Adrenal gland (tissue), 12 donors: ENCODE measurements around the gene GRXCR1. TPM values are rescaled to one million over a fixed set of nuclear protein-coding genes. Genes with fewer than 3 reads are reported as not detected.

Experiments used
- DNase-seq, 7 donors: peaks; one replicate each; pipeline ENCODE4 v3.0.0-alpha.2; 2019 to 2020
- H3K27ac ChIP-seq, 5 donors: fragments of 200-600 bp; sonication (generic) in 4 of 5; 1 replicate in 3 of 5; 2 replicates in 2 of 5; pipeline versions ENCODE4 v1.5.1 to v1.8.0; 2016 to 2020; ENCODE audit warnings: mild to moderate bottlenecking in 1 of 5
- H3K27me3 ChIP-seq: fragments of 200-600 bp; 2 replicates; pipeline ENCODE4 v1.8.0; 2021
- H3K36me3 ChIP-seq, 2 donors: fragments of 200-600 bp; replicated peaks in 1 of 2; 1 replicate in 1 of 2; 2 replicates in 1 of 2; pipeline versions ENCODE4 v1.5.1 to v1.8.0; 2018 to 2022
- H3K4me1 ChIP-seq, 2 donors: fragments of 200-600 bp; replicated peaks in 1 of 2; 1 replicate in 1 of 2; 2 replicates in 1 of 2; pipeline versions ENCODE4 v1.5.1 to v1.8.0; 2018 to 2021
- H3K4me3 ChIP-seq, 4 donors: fragments of 200-600 bp; sonication (generic) in 3 of 4; one replicate each; pipeline ENCODE4 v1.5.1; 2016 to 2018
- H3K9me3 ChIP-seq, 3 donors: fragments of 200-600 bp; sonication (generic) in 1 of 3; replicated peaks in 1 of 3; 1 replicate in 2 of 3; 2 replicates in 1 of 3; pipeline versions ENCODE4 v1.5.1 to v1.8.0; 2016 to 2021
- POLR2A ChIP-seq, 2 donors: fragments of 450-650 bp; IDR thresholded peaks; one replicate each; pipeline ENCODE4 v1.6.1; 2017; ENCODE audit warnings: antibody characterized with exemption in 2 of 2, mild to moderate bottlenecking in 2 of 2, moderate library complexity in 1 of 2
- WGBS, 4 donors: extraction: QIAGEN DNeasy Blood & Tissue Kit in 2 of 4; methylation state at CpG; one replicate each; pipeline versions ENCODE4 v1.1.5 to v1.1.7; 2013 to 2017; 5-methylcytosine and 5-hydroxymethylcytosine counted together
- intact Hi-C, 2 donors: fragments of 100-400 bp; cut with DNase I; formaldehyde crosslinking; loops; one replicate each; pipeline versions ENCODE4 v1.14.1 to v1.15.0; 2022 to 2023
- polyA plus RNA-seq, 3 donors: library from polyadenylated mRNA; stranded (reverse); fragments of 200-250 nt in 2 of 3; fragments of 350-450 nt in 1 of 3; fragmentation: Illumina TruSeq in 1 of 3; extraction: RNeasy Lipid Tissue Mini Kit (QIAGEN cat#74804) in 1 of 3; gene quantifications; one replicate each; pipeline ENCODE4 v1.2.3, GENCODE V29; 2013 to 2014
- small RNA-seq, 2 donors: library from RNA; depleted of rRNA; stranded (forward); fragments of <200 nt; gene quantifications; one replicate each; pipeline ENCODE3, GENCODE V24; 2016
- total RNA-seq, 9 donors: library from RNA; depleted of rRNA in 4 of 9; stranded (reverse); fragments of >200 nt in 4 of 9; fragments of 120-200 nt in 1 of 9; fragmentation: NEBNext Ultra II Directional in 1 of 9; extraction: Animal tissue kit (Norgen Biotek cat#: 25700) in 1 of 9; gene quantifications; one replicate each; pipeline versions ENCODE4 v1.1.0 to v1.2.4, GENCODE V29; 2013 to 2023
- TF ChIP-seq, protein P1 (sequence below), 6 experiments: fragments of 450-650 bp in 4 of 6; fragments of 200-600 bp in 2 of 6; sonication (generic) in 1 of 6; IDR thresholded peaks; 1 replicate in 5 of 6; 2 replicates in 1 of 6; pipeline versions ENCODE4 v1.5.1 to v1.8.0; 2016 to 2021; ENCODE audit warnings: antibody characterized with exemption in 6 of 6, mild to moderate bottlenecking in 2 of 6, moderate library complexity in 1 of 6
- donor health status: healthy with polysubstance abuse.
- donor health status: Bipolar disorder and iron deficiency.
- donor health status: DM: yes; HTN: yes; CAD: no.
- donor health status: DM: no; HTN: no; CAD: no.
- donor health status: DM: no; HTN: no; CAD: no.
- donor health status: DM: yes; HTN: yes; CAD: no.

GRXCR1 gene
- total and polyA plus RNA-seq, 12 donors, result not detected

DNA sequence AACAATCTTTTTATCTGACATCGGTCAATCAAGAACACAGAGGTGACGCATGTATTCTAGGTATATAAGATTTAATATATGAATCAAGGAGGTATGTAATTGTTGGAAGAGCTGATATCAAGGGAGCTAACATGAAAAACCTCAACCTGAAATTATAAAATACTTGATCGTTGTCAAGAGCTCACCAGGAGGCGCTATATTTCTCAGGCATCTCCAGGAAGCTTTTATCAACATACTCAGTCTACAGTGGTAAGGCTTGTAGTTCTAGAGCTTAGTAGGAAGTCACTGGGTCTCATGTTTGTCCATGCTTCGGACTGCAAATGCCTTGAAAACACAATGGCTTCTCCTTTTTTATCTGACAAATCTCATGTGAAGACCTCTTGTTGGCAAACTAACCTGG is 156.1 kb downstream of the GRXCR1 start:
- Histone ChIP-seq H3K4me1 (no peaks in the 10 kb centered on the region), H3K27me3 (no peaks in the 10 kb centered on the region), H3K4me3 (no peak overlapping the region), H3K9me3 (no peaks in the 10 kb centered on the region), H3K27ac (no peak overlapping the region), H3K36me3 (no peaks in the 10 kb centered on the region)
- intact Hi-C loops, result no loop called here
- TF ChIP-seq, protein P1, sequence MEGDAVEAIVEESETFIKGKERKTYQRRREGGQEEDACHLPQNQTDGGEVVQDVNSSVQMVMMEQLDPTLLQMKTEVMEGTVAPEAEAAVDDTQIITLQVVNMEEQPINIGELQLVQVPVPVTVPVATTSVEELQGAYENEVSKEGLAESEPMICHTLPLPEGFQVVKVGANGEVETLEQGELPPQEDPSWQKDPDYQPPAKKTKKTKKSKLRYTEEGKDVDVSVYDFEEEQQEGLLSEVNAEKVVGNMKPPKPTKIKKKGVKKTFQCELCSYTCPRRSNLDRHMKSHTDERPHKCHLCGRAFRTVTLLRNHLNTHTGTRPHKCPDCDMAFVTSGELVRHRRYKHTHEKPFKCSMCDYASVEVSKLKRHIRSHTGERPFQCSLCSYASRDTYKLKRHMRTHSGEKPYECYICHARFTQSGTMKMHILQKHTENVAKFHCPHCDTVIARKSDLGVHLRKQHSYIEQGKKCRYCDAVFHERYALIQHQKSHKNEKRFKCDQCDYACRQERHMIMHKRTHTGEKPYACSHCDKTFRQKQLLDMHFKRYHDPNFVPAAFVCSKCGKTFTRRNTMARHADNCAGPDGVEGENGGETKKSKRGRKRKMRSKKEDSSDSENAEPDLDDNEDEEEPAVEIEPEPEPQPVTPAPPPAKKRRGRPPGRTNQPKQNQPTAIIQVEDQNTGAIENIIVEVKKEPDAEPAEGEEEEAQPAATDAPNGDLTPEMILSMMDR (IDR thresholded peaks at IDR 0.05), result no peak
- no peak for TF ChIP-seq POLR2A (IDR thresholded peaks at IDR 0.05)
- WGBS, 4 donors, result 56 to 79% (median 73%) methylated on average over 5 of the region's 5 CpGs
- DNase-seq, result no peak

DNA sequence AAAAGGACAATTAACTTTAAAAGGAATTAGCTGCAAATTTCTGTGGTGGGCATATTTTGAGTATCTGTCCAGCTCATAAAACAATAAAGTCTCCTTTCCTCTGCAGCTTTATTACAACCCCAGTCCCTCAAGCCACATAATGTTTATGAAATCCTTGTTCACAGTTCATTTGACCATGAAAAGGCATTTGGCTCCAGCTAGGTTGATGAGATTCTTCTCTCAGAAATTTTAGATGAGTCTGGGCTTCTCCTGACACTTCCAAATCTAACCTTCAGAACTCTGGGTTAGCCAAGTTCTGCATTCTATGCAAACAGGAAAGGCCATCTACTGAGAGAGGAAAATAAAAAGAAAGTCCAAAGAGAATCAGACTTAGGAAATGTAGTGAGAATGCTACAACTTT is 156.8 kb downstream of the GRXCR1 start:
- no peaks in the 10 kb centered on the region for H3K27me3 ChIP-seq
- no peaks in the 10 kb centered on the region for H3K4me1 ChIP-seq
- no peak for DNase-seq
- H3K9me3 ChIP-seq, result no peaks in the 10 kb centered on the region
- H3K36me3 ChIP-seq, result no peaks in the 10 kb centered on the region
- no peak overlapping the region for H3K4me3 ChIP-seq
- TF ChIP-seq, protein P1 (IDR thresholded peaks at IDR 0.05), result no peak
- TF ChIP-seq POLR2A (IDR thresholded peaks at IDR 0.05), result no peak
- intact Hi-C loops, result no loop called here
- H3K27ac ChIP-seq, result no peak overlapping the region

DNA sequence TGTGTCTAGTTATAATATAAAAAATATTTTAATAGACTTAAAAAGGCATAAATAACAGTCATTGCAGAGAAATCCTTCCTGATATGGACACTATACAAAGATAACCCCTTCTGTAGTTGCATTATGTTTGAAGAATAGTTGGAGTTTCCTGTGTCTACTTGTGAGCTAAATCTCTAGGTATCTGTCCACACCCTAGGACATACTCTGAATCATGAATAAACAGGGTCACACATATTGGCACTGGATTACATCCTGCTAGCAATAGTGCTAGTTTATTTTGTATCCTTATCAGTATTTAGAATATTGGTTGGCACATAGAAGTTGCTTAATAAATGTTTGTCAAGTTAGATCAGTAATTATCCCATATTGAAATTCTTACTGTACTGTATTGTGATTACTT is 173.9 kb downstream of the GRXCR1 start:
- no peak for TF ChIP-seq POLR2A (IDR thresholded peaks at IDR 0.05)
- TF ChIP-seq, protein P1 (IDR thresholded peaks at IDR 0.05), result no peak
- no peaks in the 10 kb centered on the region for H3K4me1 ChIP-seq
- no peaks in the 10 kb centered on the region for H3K9me3 ChIP-seq
- DNase-seq, result no peak
- H3K36me3 ChIP-seq, result no peaks in the 10 kb centered on the region
- no peak overlapping the region for H3K27ac ChIP-seq
- no peaks in the 10 kb centered on the region for H3K27me3 ChIP-seq
- H3K4me3 ChIP-seq, result no peak overlapping the region
- intact Hi-C loops, result no loop called here

DNA sequence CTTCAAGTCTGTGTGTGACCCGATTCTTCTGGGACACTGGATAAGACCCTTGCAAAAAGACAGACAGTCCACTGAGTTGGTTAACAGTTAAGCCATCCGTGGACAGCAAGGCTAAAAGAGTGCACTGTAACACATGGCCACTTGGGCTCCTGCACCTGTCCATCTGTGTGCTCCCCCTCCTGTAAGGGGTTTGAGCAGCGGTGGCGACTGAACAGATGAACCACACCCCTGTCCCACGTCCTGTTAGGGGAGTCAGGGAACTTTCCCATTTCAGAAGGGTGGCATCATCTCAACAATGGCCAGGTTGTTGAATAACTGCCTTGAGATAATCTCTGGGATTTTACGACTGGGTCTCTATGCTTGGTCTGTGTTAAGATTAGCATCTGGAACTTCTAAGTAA is 178.6 kb downstream of the GRXCR1 start:
- no peak overlapping the region for H3K27ac ChIP-seq

More for the DNA sequence above, 178.6 kb downstream of the GRXCR1 start:
- TF ChIP-seq, protein P1 (IDR thresholded peaks at IDR 0.05), result no peak
- no peak for TF ChIP-seq POLR2A (IDR thresholded peaks at IDR 0.05)
- Histone ChIP-seq H3K27me3 (no peaks in the 10 kb centered on the region), H3K36me3 (no peaks in the 10 kb centered on the region), H3K9me3 (no peaks in the 10 kb centered on the region), H3K4me1 (no peaks in the 10 kb centered on the region), H3K4me3 (no peak overlapping the region)
- WGBS, 4 donors, result 67 to 78% (median 70%) methylated on average over 2 to 6 of the region's 6 CpGs
- intact Hi-C loops, result no loop called here
- DNase-seq, result no peak

Small RNAs within 50 kb of the gene (small RNA-seq; reads per million reads assigned to genes)
- gene RN7SKP82, result 0 reads per million in 2 donors

Other genes starting within 250 kb of the GRXCR1 start
- 10 to 100 TPM; 15.5 to 58.3 (median 35.1) TPM for gene ATP8A1, start 235.6 kb upstream of the GRXCR1 start, total RNA-seq
- gene ATP8A1, start 235.6 kb upstream of the GRXCR1 start, polyA plus RNA-seq, result 10 to 100 TPM; 14.4 to 24.9 (median 15.6) TPM